ENCODE measurements around the gene CHML. TPM values are rescaled to one million over a fixed set of nuclear protein-coding genes. Genes with fewer than 3 reads are reported as not detected.

CHML gene
- total RNA-seq, 1 donor from 2014 or later = 23.3 TPM

DNA sequence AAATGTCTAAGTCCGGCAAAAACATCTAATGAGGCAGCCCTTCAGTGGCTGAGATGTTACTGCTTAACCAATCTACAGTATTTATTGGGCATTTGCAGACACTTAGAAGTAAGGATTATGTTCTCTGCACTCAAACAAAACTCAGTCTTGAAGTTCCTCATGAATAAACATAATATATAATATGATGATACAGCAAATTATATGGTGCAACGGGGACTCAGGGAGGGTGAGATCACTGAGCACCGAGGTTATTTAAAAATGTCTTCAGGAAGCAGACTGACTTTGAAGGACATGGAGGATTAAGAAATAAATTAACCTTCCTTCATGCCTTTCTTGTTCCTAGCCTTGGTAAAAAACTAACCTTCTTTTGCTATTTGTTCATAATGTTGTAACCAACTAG lies 39.8 kb upstream of the CHML start:
- Mint-ChIP-seq H3K9me3 (ENCODE audit: unreplicated experiment) (peaks cover 2% of the 10 kb centered on the region), H3K27ac (ENCODE audit: unreplicated experiment) (no peak overlapping the region), H3K4me1 (ENCODE audit: low read depth, unreplicated experiment) (no peaks in the 10 kb centered on the region), H3K4me3 (ENCODE audit: unreplicated experiment) (no peak overlapping the region), H3K36me3 (ENCODE audit: unreplicated experiment) (no peaks in the 10 kb centered on the region), H3K27me3 (ENCODE audit: unreplicated experiment) (peaks cover 3% of the 10 kb centered on the region)
- DNase-seq = no peak
- TF ChIP-seq, protein P1, sequence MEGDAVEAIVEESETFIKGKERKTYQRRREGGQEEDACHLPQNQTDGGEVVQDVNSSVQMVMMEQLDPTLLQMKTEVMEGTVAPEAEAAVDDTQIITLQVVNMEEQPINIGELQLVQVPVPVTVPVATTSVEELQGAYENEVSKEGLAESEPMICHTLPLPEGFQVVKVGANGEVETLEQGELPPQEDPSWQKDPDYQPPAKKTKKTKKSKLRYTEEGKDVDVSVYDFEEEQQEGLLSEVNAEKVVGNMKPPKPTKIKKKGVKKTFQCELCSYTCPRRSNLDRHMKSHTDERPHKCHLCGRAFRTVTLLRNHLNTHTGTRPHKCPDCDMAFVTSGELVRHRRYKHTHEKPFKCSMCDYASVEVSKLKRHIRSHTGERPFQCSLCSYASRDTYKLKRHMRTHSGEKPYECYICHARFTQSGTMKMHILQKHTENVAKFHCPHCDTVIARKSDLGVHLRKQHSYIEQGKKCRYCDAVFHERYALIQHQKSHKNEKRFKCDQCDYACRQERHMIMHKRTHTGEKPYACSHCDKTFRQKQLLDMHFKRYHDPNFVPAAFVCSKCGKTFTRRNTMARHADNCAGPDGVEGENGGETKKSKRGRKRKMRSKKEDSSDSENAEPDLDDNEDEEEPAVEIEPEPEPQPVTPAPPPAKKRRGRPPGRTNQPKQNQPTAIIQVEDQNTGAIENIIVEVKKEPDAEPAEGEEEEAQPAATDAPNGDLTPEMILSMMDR (IDR thresholded peaks at IDR 0.05; ENCODE audit: partially characterized antibody, unreplicated experiment) = no peak

DNA sequence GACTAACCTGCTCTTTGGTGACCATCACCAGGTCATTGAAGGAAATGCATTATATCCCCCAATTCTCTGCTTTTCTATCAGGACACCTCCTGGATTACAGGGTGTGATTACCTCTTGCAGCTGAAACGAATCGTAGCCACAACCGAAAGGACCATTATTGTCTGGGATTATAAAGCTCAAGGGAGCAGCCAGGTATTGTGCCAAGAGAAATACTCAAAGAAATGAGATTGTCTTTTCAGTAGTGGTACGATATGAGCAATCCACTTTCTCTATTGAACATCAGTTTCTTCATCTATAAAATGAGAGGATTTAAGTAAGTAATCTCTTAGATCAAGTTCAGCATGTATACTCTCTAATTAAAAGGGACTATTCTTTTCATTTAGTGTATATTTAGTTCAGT lies 39.2 kb upstream of the CHML start:
- Mint-ChIP-seq H3K9me3 (ENCODE audit: unreplicated experiment) (peaks cover 2% of the 10 kb centered on the region), H3K27me3 (ENCODE audit: unreplicated experiment) (peaks cover 3% of the 10 kb centered on the region), H3K27ac (ENCODE audit: unreplicated experiment) (no peak overlapping the region), H3K4me1 (ENCODE audit: low read depth, unreplicated experiment) (no peaks in the 10 kb centered on the region), H3K4me3 (ENCODE audit: unreplicated experiment) (no peak overlapping the region), H3K36me3 (ENCODE audit: unreplicated experiment) (no peaks in the 10 kb centered on the region)
- DNase-seq = no peak
- TF ChIP-seq, protein P1 (IDR thresholded peaks at IDR 0.05; ENCODE audit: partially characterized antibody, unreplicated experiment) = no peak

DNA sequence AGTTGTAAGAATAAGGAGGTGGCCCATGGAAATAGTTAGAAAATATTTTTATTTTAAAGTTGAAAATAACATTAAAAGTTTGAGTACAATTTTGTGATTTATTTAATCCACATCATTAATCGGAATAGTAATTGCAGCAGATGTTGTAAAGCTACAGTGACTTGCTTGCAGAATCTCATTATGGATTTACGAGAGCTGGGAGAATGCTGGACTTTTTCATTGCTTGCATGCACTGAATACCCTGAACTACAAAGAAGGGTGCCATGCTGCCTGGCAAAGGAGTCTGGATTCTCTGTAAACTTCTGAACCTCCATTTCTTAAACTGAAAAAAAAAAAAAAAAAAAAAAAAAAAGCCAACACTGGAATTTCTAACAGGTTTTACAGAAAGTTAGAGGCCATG lies 38.4 kb upstream of the CHML start:
- H3K27ac Mint-ChIP-seq (ENCODE audit: unreplicated experiment) = no peak overlapping the region
- H3K27me3 Mint-ChIP-seq (ENCODE audit: unreplicated experiment) = peaks cover 3% of the 10 kb centered on the region
- TF ChIP-seq, protein P1 (IDR thresholded peaks at IDR 0.05; ENCODE audit: partially characterized antibody, unreplicated experiment) = no peak
- peaks cover 2% of the 10 kb centered on the region for H3K9me3 Mint-ChIP-seq (ENCODE audit: unreplicated experiment)
- H3K4me1 Mint-ChIP-seq (ENCODE audit: low read depth, unreplicated experiment) = no peaks in the 10 kb centered on the region
- no peak overlapping the region for H3K4me3 Mint-ChIP-seq (ENCODE audit: unreplicated experiment)
- no peak for DNase-seq
- H3K36me3 Mint-ChIP-seq (ENCODE audit: unreplicated experiment) = no peaks in the 10 kb centered on the region

DNA sequence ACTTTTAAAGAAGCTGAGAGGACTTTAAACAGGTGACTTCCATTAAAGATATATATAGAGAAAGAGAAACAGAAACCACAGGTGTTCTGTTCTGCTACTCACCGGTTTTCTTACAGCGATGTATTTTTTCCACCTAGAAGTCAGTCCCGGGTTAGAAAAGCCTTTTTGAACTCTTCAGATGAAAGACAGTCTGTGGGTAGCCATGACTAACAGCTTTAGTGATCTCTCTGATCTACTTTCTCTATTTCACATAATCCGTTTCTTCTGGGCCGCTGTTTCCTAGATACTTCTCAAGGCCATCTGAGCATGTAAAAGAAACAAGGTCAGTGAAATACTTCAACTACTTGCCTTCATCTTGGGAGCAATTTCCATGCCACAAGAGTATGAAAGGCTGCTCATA lies 37.0 kb upstream of the CHML start:
- TF ChIP-seq, protein P1 (IDR thresholded peaks at IDR 0.05; ENCODE audit: partially characterized antibody, unreplicated experiment) = no peak
- Mint-ChIP-seq H3K4me3 (ENCODE audit: unreplicated experiment) (no peak overlapping the region), H3K4me1 (ENCODE audit: low read depth, unreplicated experiment) (no peaks in the 10 kb centered on the region), H3K36me3 (ENCODE audit: unreplicated experiment) (no peaks in the 10 kb centered on the region), H3K27me3 (ENCODE audit: unreplicated experiment) (peaks cover 1% of the 10 kb centered on the region), H3K9me3 (ENCODE audit: unreplicated experiment) (peaks cover 2% of the 10 kb centered on the region), H3K27ac (ENCODE audit: unreplicated experiment) (no peak overlapping the region)
- no peak for DNase-seq

DNA sequence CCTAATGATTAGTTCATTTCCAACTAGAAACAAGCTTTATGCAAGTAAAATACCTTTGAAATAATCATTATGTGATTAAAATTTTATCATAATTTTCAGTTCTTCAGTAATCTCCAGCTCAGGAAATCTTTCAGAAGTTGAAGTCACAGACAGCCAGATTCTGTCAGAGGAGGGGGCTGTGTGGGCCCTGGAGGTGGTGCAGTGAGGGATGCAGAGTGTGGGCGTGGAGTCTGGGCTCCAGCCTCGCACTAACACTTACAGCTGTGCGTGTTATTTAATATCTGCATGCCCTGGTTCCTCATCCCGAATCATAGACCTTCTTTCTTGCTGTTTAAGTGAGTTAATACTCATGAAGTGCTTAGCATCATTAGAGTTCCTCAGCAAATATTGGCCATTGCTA lies 35.8 kb upstream of the CHML start:
- Mint-ChIP-seq H3K36me3 (ENCODE audit: unreplicated experiment) (no peaks in the 10 kb centered on the region), H3K9me3 (ENCODE audit: unreplicated experiment) (no peaks in the 10 kb centered on the region), H3K4me3 (ENCODE audit: unreplicated experiment) (no peak overlapping the region), H3K27me3 (ENCODE audit: unreplicated experiment) (no peaks in the 10 kb centered on the region), H3K27ac (ENCODE audit: unreplicated experiment) (no peak overlapping the region), H3K4me1 (ENCODE audit: low read depth, unreplicated experiment) (no peaks in the 10 kb centered on the region)
- TF ChIP-seq, protein P1 (IDR thresholded peaks at IDR 0.05; ENCODE audit: partially characterized antibody, unreplicated experiment) = no peak
- no peak for DNase-seq

Measured in glutamatergic neuron (in vitro differentiated cells).